Measurements from ENCODE around the gene PTPRQ. TPM values are rescaled to one million over a fixed set of nuclear protein-coding genes. Genes with fewer than 3 reads are reported as not detected.

Gene PTPRQ
- total and polyA plus RNA-seq, 2 of the 8 experiments (the other 6 are each of a cell fraction or from before 2014, with no cell fraction given): not detected

DNA sequence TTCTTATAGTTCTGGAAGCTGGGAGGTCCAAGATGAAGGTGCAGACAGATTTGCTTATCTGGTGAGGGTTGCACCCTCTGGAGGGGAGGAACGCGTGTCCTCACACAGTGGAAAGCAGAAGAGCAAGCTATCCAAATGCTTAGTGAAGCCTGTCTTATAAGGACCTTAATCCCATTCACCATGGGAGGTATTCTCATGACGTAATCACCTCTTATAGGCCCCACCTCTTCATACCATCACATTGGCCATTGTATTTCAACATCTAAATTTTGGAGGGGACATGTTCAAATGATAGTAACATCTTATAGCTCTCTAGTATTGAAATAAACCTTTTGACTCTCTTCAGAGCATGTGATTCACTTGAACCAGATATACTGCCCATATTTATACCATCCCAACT, 158.4 kb downstream of the PTPRQ start:
- no peaks in the 10 kb centered on the region for H3K79me1 ChIP-seq (ENCODE audit: low read depth, low read length)
- no peak for TF ChIP-seq TAF7 (optimal IDR thresholded peaks at IDR 0.05; ENCODE audit: borderline replicate concordance, low read depth, low read length)
- no peak for TF ChIP-seq JUND (IDR thresholded peaks at IDR 0.05; ENCODE audit: low read length)
- no peak for TF ChIP-seq BRCA1 (IDR thresholded peaks at IDR 0.05; ENCODE audit: low read depth, low read length)
- peak; percentile 44; the same call in 1 of the 2 replicates for TF ChIP-seq CEBPB (IDR thresholded peaks at IDR 0.05; ENCODE audit: low read depth, low read length)
- no peak overlapping the region for H3K4ac ChIP-seq (replicated peaks; ENCODE audit: insufficient read length, low read depth, low read length)
- H2BK5ac ChIP-seq (ENCODE audit: low read depth, low read length): no peak overlapping the region
- no peak overlapping the region for H4K91ac ChIP-seq (replicated peaks; ENCODE audit: insufficient read length, low read length)
- H3K9me3 ChIP-seq (ENCODE audit: insufficient read depth in 2 of 2, low read depth in 1 of 2, low read length in 1 of 2): no peaks in the 10 kb centered on the region
- no peak overlapping the region for H3K9ac ChIP-seq (replicated peaks in 1 of 4; ENCODE audit: extremely low read depth in 1 of 4, low read depth in 3 of 4, low read length in 3 of 4)
- H2BK15ac ChIP-seq (ENCODE audit: low read length): no peak overlapping the region
- no peaks in the 10 kb centered on the region for H3K36me3 ChIP-seq (ENCODE audit: control insufficient read depth in 2 of 4, insufficient read depth in 4 of 4, low read length in 3 of 4)
- FAIRE-seq (peak; percentile 36), DNase-seq (ENCODE audit: low read depth in 1 of 2, low spot score in 2 of 2) (no peak)
- H3K4me2 ChIP-seq (ENCODE audit: insufficient read depth in 1 of 2, low read depth in 2 of 2, low read length in 2 of 2): no peak overlapping the region
- H3K23ac ChIP-seq (ENCODE audit: insufficient read length): no peak overlapping the region
- H2AFZ ChIP-seq (ENCODE audit: low read length): no peak overlapping the region
- no peak overlapping the region for H2BK120ac ChIP-seq (replicated peaks; ENCODE audit: low read depth, low read length)
- no peak overlapping the region for H2BK12ac ChIP-seq (ENCODE audit: low read depth, low read length)
- no peak overlapping the region for H3K27ac ChIP-seq (ENCODE audit: low read depth, low read length)
- H4K20me1 ChIP-seq (replicated peaks in 1 of 2; ENCODE audit: control insufficient read depth in 1 of 2, insufficient read depth in 2 of 2, low read length in 2 of 2): no peaks in the 10 kb centered on the region
- H3K23me2 ChIP-seq (ENCODE audit: low read depth, low read length): no peaks in the 10 kb centered on the region
- H4K8ac ChIP-seq (ENCODE audit: extremely low read depth, insufficient read depth, low read length): no peak overlapping the region
- H3K79me2 ChIP-seq (ENCODE audit: control insufficient read depth in 1 of 2, insufficient read depth in 2 of 2, low read length in 2 of 2): no peaks in the 10 kb centered on the region
- no peak overlapping the region for H3K14ac ChIP-seq (ENCODE audit: insufficient read length)
- H3K4me3 ChIP-seq (ENCODE audit: extremely low read depth in 1 of 4, insufficient read depth in 2 of 4, low read depth in 3 of 4, low read length in 4 of 4): no peak overlapping the region
- H4K5ac ChIP-seq (ENCODE audit: insufficient read length, low read depth, low read length): no peak overlapping the region
- H2BK20ac ChIP-seq (ENCODE audit: low read length): no peak overlapping the region
- H3K56ac ChIP-seq (replicated peaks; ENCODE audit: insufficient read length, low read depth, low read length): no peak overlapping the region
- POLR2A ChIA-PET (ENCODE audit: partially characterized antibody): no interaction called here
- WGBS, 2 experiments (ENCODE audit: extremely low coverage in 1 of 2, insufficient coverage in 1 of 2, insufficient read length in 1 of 2, insufficient replicate concordance in 2 of 2, low coverage in 1 of 2, low lambda C conversion rate in 2 of 2, missing lambda C conversion rate in 1 of 2): 88% methylated on average over 3 of the region's 3 CpGs; no CpG with 5 or more reads in 1 of the 2 experiments
- H3K4me1 ChIP-seq (replicated peaks in 1 of 4; ENCODE audit: control insufficient read depth in 3 of 4, insufficient read depth in 4 of 4, low read length in 3 of 4): no peaks in the 10 kb centered on the region
- no peak overlapping the region for H2AK5ac ChIP-seq (ENCODE audit: low read depth, low read length)
- no peak overlapping the region for H3K18ac ChIP-seq (ENCODE audit: extremely low read depth, low read length)
- CTCF ChIA-PET (ENCODE audit: partially characterized antibody): interaction anchor here (1.0 to 1.9 kb wide), 4 partner anchors 15 to 189 kb away, joined by 3 to 6 read pairs (median 4); no protein-coding TSS in a partner anchor
- H3K27me3 ChIP-seq (replicated peaks in 1 of 4; ENCODE audit: control insufficient read depth in 3 of 4, extremely low read depth in 1 of 4, insufficient read depth in 3 of 4, low read length in 3 of 4): no peaks in the 10 kb centered on the region

All from H1 (cell line).